Activated naive CD4-positive, alpha-beta T cell treated with anti-CD3 and anti-CD28 coated beads, Interleukin-2, amount 50 U/mL, for 24 hours (primary cell): Measurements from ENCODE around the gene ABCA13.

Source experiments
- H3K27ac Mint-ChIP-seq: one replicate; pipeline ENCODE4 v1.8.0; 2021; ENCODE audit warnings: mild to moderate bottlenecking, mixed read lengths
- H3K27me3 Mint-ChIP-seq: one replicate; pipeline ENCODE4 v1.8.0; 2021; ENCODE audit warnings: mixed read lengths
- H3K36me3 Mint-ChIP-seq: one replicate; pipeline ENCODE4 v1.8.0; 2021; ENCODE audit warnings: mixed read lengths
- H3K4me1 Mint-ChIP-seq: one replicate; pipeline ENCODE4 v1.8.0; 2021; ENCODE audit warnings: mixed read lengths
- H3K4me3 Mint-ChIP-seq: one replicate; pipeline ENCODE4 v1.8.0; 2021; ENCODE audit warnings: mild to moderate bottlenecking, mixed read lengths
- H3K9me3 Mint-ChIP-seq: one replicate; pipeline ENCODE4 v1.8.0; 2021; ENCODE audit warnings: mixed read lengths

ABCA13 gene

GRCh38 chr7:48390388-48391327 is 219.4 kb downstream of the ABCA13 start:
- H3K36me3 Mint-ChIP-seq, result no peaks in the 10 kb centered on the region
- no peak overlapping the region for H3K4me3 Mint-ChIP-seq
- H3K27ac Mint-ChIP-seq, result no peak overlapping the region
- peaks cover 2% of the 10 kb centered on the region for H3K27me3 Mint-ChIP-seq
- no peaks in the 10 kb centered on the region for H3K4me1 Mint-ChIP-seq
- H3K9me3 Mint-ChIP-seq, result no peaks in the 10 kb centered on the region

- Mint-ChIP-seq H3K4me1 (no peaks in the 10 kb centered on the region), H3K4me3 (no peak overlapping the region), H3K9me3 (no peaks in the 10 kb centered on the region), H3K27me3 (no peaks in the 10 kb centered on the region), H3K36me3 (no peaks in the 10 kb centered on the region), H3K27ac (no peak overlapping the region)
Observed at GRCh38 chr7:48398191-48398590, 226.9 kb downstream of the ABCA13 start.

- no peaks in the 10 kb centered on the region for H3K36me3 Mint-ChIP-seq
- H3K27ac Mint-ChIP-seq, result no peak overlapping the region
- H3K27me3 Mint-ChIP-seq, result no peaks in the 10 kb centered on the region
- no peak overlapping the region for H3K4me3 Mint-ChIP-seq
- H3K4me1 Mint-ChIP-seq, result no peaks in the 10 kb centered on the region
- H3K9me3 Mint-ChIP-seq, result no peaks in the 10 kb centered on the region
Observed at GRCh38 chr7:48402721-48403120, 231.5 kb downstream of the ABCA13 start.

GRCh38 chr7:48408731-48409130 is 237.5 kb downstream of the ABCA13 start:
- Mint-ChIP-seq H3K4me1 (no peaks in the 10 kb centered on the region), H3K27ac (no peak overlapping the region), H3K9me3 (no peaks in the 10 kb centered on the region), H3K27me3 (no peaks in the 10 kb centered on the region), H3K4me3 (no peak overlapping the region), H3K36me3 (no peaks in the 10 kb centered on the region)

- Mint-ChIP-seq H3K27me3 (no peaks in the 10 kb centered on the region), H3K4me3 (no peak overlapping the region), H3K4me1 (no peaks in the 10 kb centered on the region)
Observed at GRCh38 chr7:48411619-48412018, 240.4 kb downstream of the ABCA13 start.

GRCh38 chr7:48414011-48414732 is 242.9 kb downstream of the ABCA13 start:
- H3K27ac Mint-ChIP-seq, result no peak overlapping the region
- H3K4me1 Mint-ChIP-seq, result no peaks in the 10 kb centered on the region
- no peaks in the 10 kb centered on the region for H3K36me3 Mint-ChIP-seq
- H3K27me3 Mint-ChIP-seq, result peaks cover 2% of the 10 kb centered on the region
- H3K4me3 Mint-ChIP-seq, result no peak overlapping the region
- H3K9me3 Mint-ChIP-seq, result no peaks in the 10 kb centered on the region

More at GRCh38 chr7:48411619-48412018, 240.4 kb downstream of the ABCA13 start:
- no peaks in the 10 kb centered on the region for H3K36me3 Mint-ChIP-seq
- H3K27ac Mint-ChIP-seq, result no peak overlapping the region
- H3K9me3 Mint-ChIP-seq, result no peaks in the 10 kb centered on the region

- peaks cover 2% of the 10 kb centered on the region for H3K27me3 Mint-ChIP-seq
- H3K27ac Mint-ChIP-seq, result peak overlapping the region; percentile 55
- no peaks in the 10 kb centered on the region for H3K9me3 Mint-ChIP-seq
- H3K4me1 Mint-ChIP-seq, result no peaks in the 10 kb centered on the region
- no peaks in the 10 kb centered on the region for H3K36me3 Mint-ChIP-seq
- H3K4me3 Mint-ChIP-seq, result no peak overlapping the region
Observed at GRCh38 chr7:48416327-48416908, 245.2 kb downstream of the ABCA13 start.

- no peaks in the 10 kb centered on the region for H3K4me1 Mint-ChIP-seq
- H3K27me3 Mint-ChIP-seq, result peaks cover 2% of the 10 kb centered on the region
- H3K9me3 Mint-ChIP-seq, result no peaks in the 10 kb centered on the region
- H3K27ac Mint-ChIP-seq, result no peak overlapping the region
- H3K36me3 Mint-ChIP-seq, result no peaks in the 10 kb centered on the region
- H3K4me3 Mint-ChIP-seq, result no peak overlapping the region
Observed at GRCh38 chr7:48419401-48419800, 248.1 kb downstream of the ABCA13 start.

- Mint-ChIP-seq H3K4me3 (no peak overlapping the region), H3K4me1 (no peaks in the 10 kb centered on the region), H3K9me3 (no peaks in the 10 kb centered on the region), H3K27ac (no peak overlapping the region), H3K27me3 (peaks cover 2% of the 10 kb centered on the region), H3K36me3 (no peaks in the 10 kb centered on the region)
Observed at GRCh38 chr7:48420206-48420605, 248.9 kb downstream of the ABCA13 start.

GRCh38 chr7:48421357-48421756 is 250.1 kb downstream of the ABCA13 start:
- Mint-ChIP-seq H3K4me3 (no peak overlapping the region), H3K4me1 (no peaks in the 10 kb centered on the region), H3K36me3 (no peaks in the 10 kb centered on the region), H3K27me3 (peaks cover 2% of the 10 kb centered on the region), H3K27ac (no peak overlapping the region), H3K9me3 (no peaks in the 10 kb centered on the region)

- Mint-ChIP-seq H3K27ac (no peak overlapping the region), H3K4me3 (no peak overlapping the region), H3K4me1 (no peaks in the 10 kb centered on the region), H3K27me3 (no peaks in the 10 kb centered on the region), H3K9me3 (no peaks in the 10 kb centered on the region), H3K36me3 (no peaks in the 10 kb centered on the region)
Observed at GRCh38 chr7:48424731-48425130, 253.5 kb downstream of the ABCA13 start.

GRCh38 chr7:48426331-48426965 is 255.2 kb downstream of the ABCA13 start:
- Mint-ChIP-seq H3K36me3 (no peaks in the 10 kb centered on the region), H3K27ac (no peak overlapping the region), H3K27me3 (no peaks in the 10 kb centered on the region), H3K4me3 (no peak overlapping the region), H3K4me1 (no peaks in the 10 kb centered on the region), H3K9me3 (no peaks in the 10 kb centered on the region)

GRCh38 chr7:48426966-48427555 is 255.8 kb downstream of the ABCA13 start:
- Mint-ChIP-seq H3K27me3 (no peaks in the 10 kb centered on the region), H3K4me1 (no peaks in the 10 kb centered on the region), H3K27ac (no peak overlapping the region), H3K4me3 (no peak overlapping the region), H3K9me3 (no peaks in the 10 kb centered on the region), H3K36me3 (no peaks in the 10 kb centered on the region)

GRCh38 chr7:48427671-48428070 is 256.4 kb downstream of the ABCA13 start:
- H3K4me1 Mint-ChIP-seq, result no peaks in the 10 kb centered on the region
- no peaks in the 10 kb centered on the region for H3K9me3 Mint-ChIP-seq
- no peak overlapping the region for H3K27ac Mint-ChIP-seq

GRCh38 chr7:48428091-48428684 is 256.9 kb downstream of the ABCA13 start:
- H3K36me3 Mint-ChIP-seq, result no peaks in the 10 kb centered on the region
- no peak overlapping the region for H3K27ac Mint-ChIP-seq
- no peaks in the 10 kb centered on the region for H3K4me1 Mint-ChIP-seq
- H3K9me3 Mint-ChIP-seq, result no peaks in the 10 kb centered on the region
- H3K4me3 Mint-ChIP-seq, result no peak overlapping the region
- H3K27me3 Mint-ChIP-seq, result no peaks in the 10 kb centered on the region

More at GRCh38 chr7:48427671-48428070, 256.4 kb downstream of the ABCA13 start:
- no peaks in the 10 kb centered on the region for H3K27me3 Mint-ChIP-seq
- H3K36me3 Mint-ChIP-seq, result no peaks in the 10 kb centered on the region
- H3K4me3 Mint-ChIP-seq, result no peak overlapping the region
